Jurkat, Clone E6-1 (cell line): ENCODE data around the gene FREM2.

Experiments
- DNase-seq: peaks from one replicate; pipeline ENCODE4 v3.0.0-alpha.2; 2011; ENCODE audit warnings: low read depth, low spot score
- H3K4me3 ChIP-seq: 2 replicates; pipeline ENCODE4 v1.5.1; 2011; ENCODE audit warnings: mild to moderate bottlenecking, low read length, control low read depth, moderate library complexity

Gene FREM2

DNA sequence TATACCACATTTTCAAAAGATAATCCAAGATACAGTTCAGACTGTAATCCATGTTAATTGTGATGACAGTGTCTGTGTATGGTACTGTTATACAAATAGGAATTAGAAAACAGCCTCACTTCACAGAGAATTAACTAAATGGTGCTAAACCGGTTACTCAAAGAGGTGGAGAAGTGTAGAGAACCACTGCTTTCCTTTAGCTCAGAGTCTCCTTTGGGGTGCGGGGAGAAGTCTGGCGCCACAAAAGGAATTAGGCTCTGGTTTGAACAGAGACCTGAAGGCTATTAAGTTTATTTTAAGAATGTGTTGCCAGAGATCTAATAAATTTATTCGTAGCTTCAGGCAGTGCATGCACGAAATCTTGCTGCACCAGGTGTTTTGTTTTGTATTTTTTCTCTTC, 65.8 kb downstream of the FREM2 start:
- no peak overlapping the region for H3K4me3 ChIP-seq
- no peak for DNase-seq

DNA sequence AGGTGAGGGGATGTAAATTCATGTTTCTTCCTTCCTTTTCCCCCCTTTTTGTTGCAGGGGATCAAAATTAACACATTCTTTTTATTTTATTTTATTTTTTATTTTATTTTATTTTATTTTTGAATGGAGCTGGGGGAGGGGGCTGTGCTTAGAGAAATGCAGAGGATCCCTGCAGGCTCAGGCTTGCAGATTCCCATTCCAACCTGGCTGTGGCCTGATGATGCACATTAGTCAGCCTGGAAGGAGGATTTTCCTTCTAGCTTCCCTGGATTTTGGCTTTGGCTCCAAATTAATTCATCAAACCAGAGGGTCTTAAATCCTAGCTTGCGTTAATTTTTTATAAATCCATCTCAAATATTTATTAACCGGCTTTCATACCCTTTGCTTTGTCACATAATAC, 67.0 kb downstream of the FREM2 start:
- H3K4me3 ChIP-seq, result no peak overlapping the region
- DNase-seq, result no peak

DNA sequence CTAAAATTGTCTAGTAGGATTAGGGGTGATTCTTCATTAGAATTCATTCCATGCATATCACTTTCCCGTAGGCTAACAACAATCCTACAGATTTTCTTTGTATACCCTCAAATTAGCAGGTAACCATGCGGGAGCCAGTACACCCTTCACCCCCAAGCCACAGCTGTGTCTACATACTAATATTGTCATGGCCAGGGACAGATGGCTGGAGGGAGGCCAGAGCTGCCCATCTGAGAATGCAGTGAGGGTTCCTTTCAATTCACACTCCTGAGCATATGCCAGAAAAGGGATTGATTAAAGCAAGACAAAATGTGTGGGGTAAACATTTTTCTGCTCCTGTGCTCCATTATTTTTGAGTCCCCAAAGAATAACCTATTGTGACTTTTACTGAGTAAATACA, 68.9 kb downstream of the FREM2 start:
- H3K4me3 ChIP-seq, result no peak overlapping the region
- no peak for DNase-seq

DNA sequence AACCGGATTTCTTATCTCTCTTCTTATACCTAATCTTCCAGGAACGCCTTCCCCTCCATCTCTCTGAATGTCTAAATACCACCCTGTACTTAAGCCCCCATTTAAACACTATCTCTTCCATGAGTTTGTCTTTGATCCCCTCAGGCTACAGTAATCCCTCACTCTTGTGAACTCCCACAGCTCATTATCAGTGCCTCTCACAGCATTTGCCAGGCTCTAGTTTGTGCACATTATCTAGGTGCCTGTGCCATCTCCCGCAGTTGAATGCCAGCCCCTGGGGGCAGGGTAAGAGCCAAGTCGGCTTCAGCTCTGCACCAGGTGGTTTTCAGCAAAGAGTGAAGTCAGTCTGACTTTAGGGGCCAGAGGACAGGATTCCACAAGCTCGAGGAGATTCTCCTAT, 71.4 kb downstream of the FREM2 start:
- no peak for DNase-seq
- H3K4me3 ChIP-seq, result no peak overlapping the region

DNA sequence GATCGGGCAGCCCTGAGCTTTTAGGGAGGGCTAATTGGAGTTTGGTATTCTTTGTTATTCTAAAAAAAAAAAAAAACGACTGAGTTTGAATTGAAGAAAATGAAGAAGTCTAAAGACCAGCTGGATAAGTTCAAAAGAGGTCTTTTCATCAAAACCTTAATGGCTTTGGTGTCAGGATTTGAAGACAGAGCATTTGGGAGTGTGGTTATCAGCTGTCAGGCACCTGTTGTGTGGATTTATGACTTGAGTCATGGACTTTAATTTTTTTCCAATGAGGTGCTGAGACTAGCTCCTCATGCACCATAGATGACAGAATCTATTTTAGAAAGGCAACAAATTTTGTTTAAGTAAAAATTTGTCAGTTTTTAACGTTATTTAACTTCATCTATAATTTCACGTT, 72.5 kb downstream of the FREM2 start:
- H3K4me3 ChIP-seq, result no peak overlapping the region

DNA sequence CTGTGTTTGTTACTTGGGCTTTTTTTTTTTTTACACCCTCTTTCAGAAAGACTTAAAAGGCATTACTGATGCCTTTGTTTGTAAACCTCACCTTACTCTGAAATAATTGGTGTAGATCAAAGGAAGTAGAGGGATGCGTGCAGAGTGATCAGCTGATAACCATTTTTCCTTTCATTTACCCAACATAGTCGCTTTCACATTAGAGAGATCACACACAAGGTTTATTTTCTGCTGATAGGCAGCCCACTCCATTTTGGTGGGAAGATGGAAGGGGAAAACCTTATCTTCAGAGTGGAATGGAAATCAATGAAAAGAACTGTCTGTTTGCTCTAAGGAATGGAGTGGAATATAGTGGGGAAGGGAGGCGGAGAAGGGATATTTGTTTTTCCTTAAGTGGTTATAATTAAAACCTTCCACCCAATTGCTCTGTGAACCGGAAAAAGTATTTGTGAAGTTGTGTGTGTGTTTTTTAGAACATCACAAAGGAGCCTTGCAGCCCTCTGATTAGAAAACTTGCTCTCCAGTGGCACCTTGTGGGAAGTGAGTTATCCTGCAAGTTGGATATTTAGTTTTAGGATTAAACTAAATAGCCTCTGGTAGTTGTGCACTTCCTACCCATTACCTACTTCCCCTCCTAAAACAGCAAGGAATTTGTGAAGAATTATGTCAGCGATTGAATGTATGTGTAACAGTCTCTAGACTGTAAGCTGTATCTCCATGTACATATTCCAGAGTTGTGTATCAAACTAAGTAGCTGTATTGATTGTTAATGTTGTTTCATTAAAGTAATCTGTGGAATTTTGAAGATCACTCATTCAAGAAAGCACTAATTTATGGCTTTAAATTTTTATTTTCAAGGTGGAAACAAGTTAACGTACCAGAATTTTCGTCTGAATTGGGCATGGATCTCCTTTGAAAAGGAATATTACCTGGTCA, 76.8 kb downstream of the FREM2 start:
- DNase-seq, result peak; percentile 17
- no peak overlapping the region for H3K4me3 ChIP-seq

More for the DNA sequence above, 72.5 kb downstream of the FREM2 start:
- no peak for DNase-seq

DNA sequence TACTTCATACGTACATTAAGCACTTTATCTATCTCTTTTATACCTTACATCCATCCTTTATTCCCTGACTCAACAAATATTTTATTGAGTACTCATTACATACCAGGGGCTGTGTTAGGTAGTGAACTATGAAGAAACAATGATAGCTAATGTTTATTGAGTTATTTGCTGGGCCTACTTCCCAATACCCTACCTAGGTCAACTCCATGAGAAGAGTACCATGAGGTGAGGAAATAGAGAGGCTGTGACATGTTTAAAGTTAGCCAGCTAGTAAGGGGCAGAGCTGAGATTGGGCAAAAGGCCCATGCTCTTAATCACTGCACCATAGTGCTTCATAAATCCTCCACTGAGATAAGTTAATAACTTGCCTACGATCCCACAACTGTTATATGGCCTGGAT, 79.9 kb downstream of the FREM2 start:
- DNase-seq, result no peak
- no peak overlapping the region for H3K4me3 ChIP-seq

DNA sequence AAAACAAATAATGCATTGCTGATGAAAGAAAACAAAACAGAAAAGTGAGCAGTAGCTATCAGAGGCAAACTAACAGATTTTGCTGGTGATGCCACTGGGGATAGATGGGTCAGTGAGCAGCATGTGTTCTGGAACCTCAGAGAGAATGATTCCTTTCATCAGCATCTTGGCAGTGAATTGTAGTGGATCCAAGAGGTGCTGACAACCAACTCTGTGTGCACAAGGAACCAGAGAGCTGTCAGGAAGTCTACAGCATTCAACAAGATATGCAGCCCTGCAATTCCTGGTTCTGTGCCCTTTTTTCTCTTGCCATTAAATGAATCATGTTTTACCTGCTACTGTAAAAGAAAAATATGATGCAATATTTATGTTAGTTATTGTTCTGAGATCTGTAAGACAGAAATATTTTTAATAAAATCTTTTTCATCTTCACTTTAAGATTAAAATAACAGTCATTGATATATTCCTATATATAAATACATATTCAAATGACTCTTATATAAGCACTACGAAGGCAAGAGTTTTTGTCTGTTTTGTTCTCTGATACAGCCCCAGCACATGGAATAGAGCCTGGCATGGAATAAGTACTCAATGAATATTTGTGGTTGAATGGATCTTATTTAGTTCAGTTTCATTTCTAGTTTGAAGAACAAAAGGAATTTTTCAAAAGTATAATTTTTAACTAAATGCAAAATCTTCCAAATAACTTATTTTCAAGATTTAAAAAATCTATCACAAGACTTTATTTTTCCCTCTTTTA, 80.8 kb downstream of the FREM2 start:
- no peak for DNase-seq
- H3K4me3 ChIP-seq, result no peak overlapping the region

DNA sequence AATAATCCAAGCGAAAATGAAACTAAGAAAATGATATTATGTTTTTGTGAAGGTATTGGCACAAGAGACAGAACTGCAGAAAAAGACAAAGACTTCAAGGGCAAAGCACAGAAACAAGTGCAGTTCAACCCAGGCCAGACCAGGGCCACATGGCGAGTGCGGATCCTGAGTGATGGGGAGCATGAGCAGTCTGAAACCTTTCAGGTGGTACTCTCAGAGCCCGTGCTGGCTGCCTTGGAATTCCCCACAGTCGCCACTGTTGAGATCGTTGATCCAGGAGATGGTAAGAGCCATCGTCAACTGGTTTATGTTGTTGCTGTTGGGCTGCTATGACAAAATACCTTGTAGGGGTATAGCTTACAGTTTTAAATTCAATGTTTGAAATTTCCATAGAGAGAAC, 82.6 kb downstream of the FREM2 start:
- no peak for DNase-seq
- no peak overlapping the region for H3K4me3 ChIP-seq

DNA sequence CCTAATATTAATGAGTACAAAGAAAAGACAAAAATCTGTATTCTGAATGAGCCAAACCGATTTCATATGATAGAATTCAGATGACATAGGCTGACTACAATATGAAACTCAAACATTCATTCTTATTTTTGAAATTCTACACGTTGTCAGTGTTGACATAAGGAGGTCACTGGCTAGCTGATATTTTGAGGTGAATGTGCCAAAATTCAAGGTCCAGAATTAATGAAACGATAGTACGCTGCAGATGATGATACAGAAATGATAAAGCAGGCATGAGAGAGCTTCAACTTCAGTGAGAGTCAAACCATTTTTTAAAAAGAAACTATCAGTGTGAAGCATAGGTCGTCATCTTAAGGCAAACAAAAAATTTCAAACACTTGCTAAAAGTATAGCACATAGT, 88.2 kb downstream of the FREM2 start:
- DNase-seq, result no peak
- H3K4me3 ChIP-seq, result no peak overlapping the region

DNA sequence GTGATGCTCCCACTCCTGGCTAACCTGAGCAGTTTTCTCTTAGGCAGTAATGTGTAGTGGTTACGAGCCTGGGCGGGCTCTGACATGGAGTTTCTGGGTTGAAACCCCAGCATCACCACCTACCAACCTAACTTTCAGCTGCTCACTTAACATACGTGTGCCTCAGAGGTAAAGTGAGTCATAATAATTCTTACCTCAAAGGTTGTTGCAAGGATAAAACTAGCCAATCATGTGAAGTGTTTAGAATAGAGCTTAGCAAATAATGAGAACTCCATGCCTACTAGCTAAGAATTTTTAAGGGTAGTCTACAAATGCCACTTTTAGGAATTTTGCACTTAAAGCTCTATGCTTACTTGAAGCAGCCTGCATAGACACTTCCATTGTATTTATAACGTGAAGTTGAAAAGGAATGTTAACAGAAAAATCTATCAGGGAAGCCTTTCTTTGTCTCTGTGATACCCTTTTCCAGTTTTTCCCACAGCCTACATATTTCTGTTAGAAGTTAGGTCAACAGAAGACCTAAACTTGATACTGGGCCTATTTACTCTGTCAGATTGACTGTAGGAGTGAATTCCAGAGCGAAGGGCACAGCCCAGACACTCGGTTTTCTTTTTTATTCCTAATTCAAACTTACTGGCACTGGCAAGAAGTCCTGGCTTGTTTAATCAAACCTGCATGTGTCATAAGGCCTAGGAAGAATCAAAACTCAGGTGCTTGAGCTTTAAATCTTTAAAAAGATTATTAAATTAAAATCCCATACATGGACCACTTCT, 90.7 kb downstream of the FREM2 start:
- no peak overlapping the region for H3K4me3 ChIP-seq
- no peak for DNase-seq

DNA sequence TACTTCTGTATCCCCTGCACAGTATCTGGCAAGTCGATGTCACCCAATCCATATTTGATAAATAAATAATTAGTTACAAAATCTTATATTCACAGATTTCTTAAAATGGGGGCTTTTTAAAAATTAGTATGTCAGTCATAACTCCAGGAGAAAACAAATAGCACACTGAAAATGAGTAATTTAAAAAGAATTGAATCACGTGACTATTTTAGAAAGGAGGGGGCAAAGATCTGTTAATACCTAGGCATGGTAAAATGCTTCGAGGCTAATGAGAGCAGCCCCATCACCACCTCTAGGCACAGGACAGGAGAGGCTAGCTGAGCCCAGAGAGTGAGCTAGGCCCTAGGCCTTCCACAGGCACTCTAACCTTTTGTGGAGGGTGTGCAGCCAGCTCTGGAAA, 94.7 kb downstream of the FREM2 start:
- no peak overlapping the region for H3K4me3 ChIP-seq
- DNase-seq, result no peak

DNA sequence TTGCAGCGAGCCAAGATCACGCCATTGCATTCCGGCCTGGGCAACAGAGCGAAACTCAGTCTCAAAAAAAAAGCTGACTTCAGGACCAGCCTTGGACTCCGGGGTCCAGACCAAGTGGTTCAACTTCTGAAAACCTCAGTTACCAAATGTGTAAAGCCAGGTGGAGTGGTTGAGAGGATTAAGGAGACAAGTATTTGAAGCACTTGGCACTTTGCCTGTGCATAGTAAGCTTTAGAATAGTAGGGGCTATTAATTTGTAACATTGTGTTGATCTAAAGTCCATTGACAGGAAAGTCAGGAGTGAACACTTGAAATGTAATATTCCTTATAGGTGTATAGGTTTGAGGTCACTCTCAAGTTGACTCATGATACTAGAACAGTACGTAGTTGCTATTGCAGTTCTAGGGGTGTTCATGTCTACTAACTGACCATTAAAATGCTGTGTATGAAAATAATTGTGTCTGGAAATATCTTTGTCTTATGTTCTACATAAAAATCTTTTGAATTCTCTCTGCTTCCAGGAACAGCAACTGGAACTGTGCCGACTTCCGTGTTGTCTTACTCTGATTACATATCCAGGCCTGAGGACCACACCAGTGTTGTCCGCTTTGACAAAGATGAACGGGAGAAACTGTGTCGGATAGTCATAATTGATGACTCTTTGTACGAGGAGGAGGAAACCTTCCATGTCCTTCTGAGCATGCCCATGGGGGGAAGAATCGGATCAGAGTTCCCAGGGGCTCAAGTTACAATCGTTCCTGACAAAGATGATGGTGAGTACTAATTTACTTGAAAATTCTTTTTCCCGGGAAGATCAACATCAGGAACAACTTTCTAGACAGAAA, 97.4 kb downstream of the FREM2 start:
- H3K4me3 ChIP-seq, result no peak overlapping the region
- DNase-seq, result no peak

DNA sequence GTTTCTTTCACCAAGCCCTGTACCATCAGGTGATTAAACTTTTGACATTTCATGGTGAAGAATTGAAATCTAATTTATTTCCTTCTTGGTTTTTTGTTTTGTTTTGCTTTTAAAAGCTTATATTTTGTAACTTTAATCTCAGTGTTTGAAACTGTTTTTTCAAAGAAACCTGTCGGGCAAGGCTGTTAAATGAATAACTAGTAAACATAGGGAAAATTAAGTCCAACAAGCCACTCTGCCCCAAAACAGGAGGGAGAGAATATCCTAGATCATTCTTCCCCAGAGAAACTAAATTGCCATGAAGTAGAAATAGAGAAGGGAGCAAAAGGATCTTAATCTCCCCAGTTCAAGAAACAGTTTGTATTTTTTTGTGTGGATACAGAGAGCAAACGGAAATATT, 98.2 kb downstream of the FREM2 start:
- no peak overlapping the region for H3K4me3 ChIP-seq

DNA sequence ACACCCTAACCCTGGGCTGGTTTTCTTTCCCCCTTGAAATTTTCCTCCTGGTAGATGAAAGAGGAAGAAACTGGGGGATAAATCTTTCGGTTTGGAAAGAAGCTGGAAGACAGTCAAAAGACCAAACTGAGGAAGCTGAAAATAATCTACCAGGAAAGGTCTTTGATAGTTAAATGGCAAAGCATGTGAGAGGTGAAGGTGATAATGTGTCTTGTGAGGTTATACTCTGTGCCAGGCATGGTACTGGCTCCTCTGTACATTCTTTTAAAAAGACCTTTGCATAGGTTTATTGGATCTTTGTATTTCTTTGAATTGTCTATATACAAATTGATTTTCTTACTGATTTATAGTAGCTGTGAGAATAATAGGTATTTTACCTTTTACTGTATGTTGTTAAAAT, 98.6 kb downstream of the FREM2 start:
- no peak overlapping the region for H3K4me3 ChIP-seq
- DNase-seq, result no peak

More for the DNA sequence above, 98.2 kb downstream of the FREM2 start:
- DNase-seq, result no peak

DNA sequence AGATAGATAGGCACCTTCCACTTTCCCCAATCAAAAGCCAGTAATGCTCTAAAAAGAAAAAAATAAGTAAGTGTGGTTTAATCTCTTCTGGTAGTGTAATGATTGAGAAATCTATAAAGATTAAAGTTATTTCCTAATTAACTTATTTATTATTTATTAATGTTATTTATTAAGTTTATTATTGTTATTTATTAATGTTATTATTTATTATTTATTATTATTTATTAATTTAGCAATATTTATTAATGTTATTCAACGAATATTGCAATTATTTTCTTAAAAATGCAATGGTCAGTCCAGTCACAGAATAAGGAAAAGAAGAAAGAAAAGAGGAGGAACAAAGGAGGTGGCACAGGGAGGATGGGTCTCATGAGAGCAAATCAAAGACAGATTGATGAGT, 100.7 kb downstream of the FREM2 start:
- DNase-seq, result no peak
- H3K4me3 ChIP-seq, result no peak overlapping the region

DNA sequence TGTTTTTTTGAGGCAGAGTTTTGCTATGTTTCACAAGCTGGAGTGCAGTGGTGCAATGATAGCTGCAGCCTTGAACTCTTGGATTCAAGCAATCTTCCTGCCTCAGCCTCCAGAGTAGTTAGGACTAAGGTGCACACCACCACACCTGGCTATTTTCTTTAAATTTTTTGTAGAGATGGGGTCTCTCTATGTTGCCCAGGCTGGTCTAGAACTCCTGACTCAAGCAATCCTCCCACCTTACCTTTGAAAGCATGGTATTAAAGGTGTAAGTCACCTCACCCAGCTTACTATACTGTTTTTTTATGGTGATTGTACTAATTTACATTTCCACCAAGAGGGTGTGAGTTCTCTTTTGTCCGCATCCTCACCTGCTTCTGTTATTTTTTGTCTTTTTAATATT, 110.0 kb downstream of the FREM2 start:
- no peak overlapping the region for H3K4me3 ChIP-seq
- no peak for DNase-seq

DNA sequence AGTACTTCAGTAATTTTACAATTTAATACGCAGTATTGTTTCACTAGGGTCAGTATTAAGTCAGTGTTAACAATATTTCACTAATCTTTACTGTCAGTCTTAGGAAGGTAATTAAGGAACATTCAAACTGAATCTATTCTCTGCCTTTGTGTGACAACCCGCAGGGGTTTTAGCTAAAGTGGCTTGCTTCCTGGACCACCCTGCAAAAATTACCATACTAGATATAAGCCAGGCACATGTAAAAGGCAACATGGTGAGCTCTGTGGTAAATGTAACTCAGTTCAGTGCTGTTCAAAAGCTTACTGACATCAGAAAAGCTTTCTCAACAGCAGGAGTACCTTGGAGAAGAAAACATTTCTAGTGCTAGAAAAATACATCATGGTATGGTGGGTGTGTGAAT, 116.7 kb downstream of the FREM2 start:
- DNase-seq, result no peak
- no peak overlapping the region for H3K4me3 ChIP-seq

DNA sequence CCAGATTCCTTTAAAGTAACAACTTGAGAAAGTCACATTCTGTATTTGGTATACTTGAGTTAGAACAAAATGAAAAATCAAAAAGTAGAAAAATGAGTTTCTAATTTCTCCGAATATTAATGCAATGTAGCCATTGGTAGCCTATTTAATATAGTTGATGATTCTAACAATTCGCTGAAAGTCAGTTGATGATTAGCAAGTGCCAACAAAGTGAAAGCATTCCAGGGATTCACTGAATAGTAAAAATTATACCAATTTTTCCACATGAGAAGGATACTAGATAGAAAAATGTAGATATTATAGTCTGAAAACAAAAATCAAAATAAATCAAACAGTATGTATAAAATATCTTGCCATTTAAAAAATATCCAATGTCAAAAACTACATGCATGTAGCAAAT, 117.2 kb downstream of the FREM2 start:
- no peak for DNase-seq
- H3K4me3 ChIP-seq, result no peak overlapping the region
